ENCODE data around the gene NCOA3. TPM values are rescaled to one million over a fixed set of nuclear protein-coding genes. Genes with fewer than 3 reads are reported as not detected.

Gene NCOA3
- total RNA-seq, 1 experiment from 2014 or later: 31.1 TPM

DNA sequence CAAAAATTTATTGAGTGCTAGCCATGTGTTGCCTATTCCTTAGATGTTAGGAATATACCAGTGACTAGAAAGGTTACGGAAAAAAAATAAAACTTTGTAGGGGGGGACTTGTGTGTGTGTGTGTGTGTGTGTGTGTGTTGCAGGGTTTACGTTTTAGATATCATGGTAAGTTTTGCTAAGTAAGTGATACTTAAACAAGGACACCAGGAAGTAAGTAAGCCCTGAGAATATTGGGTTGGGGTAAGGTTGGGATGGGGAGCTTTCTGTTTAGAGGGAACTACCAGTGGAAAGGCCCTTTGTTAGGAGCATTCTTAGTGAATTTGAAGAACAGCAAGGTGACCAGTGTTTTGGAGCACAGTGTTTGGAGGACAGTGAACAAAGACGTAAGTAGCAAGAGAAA, 30.3 kb downstream of the NCOA3 start:
- TF ChIP-seq EZH2 (IDR thresholded peaks at IDR 0.05; ENCODE audit: low read length, unreplicated experiment) (no peak), CTCF (conservative IDR thresholded peaks at IDR 0.05; ENCODE audit: low read depth, low read length) (no peak), EZH2phosphoT487 (IDR thresholded peaks at IDR 0.05; ENCODE audit: borderline replicate concordance, low read length) (no peak)
- ChIA-PET CTCF (no interaction called here), POLR2A (ENCODE audit: unreplicated experiment) (interaction anchor here (0.5 kb wide), 1 partner anchor 43 kb away, joined by 3 read pairs; no protein-coding TSS in a partner anchor)
- Histone ChIP-seq H2AFZ (ENCODE audit: low read length) (no peak overlapping the region), H3K27ac (ENCODE audit: low read length) (no peak overlapping the region), H3K4me1 (ENCODE audit: insufficient read depth, low read length) (no peaks in the 10 kb centered on the region), H3K4me3 (ENCODE audit: low read length) (no peak overlapping the region), H3K9me2 (replicated peaks; ENCODE audit: low read length) (no peaks in the 10 kb centered on the region), H3K27me3 (ENCODE audit: low read length) (no peaks in the 10 kb centered on the region), H3K79me2 (ENCODE audit: low read length) (peaks cover 74% of the 10 kb centered on the region), H3K9ac (ENCODE audit: low read length) (no peak overlapping the region), H3K4me2 (ENCODE audit: low read length) (no peak overlapping the region), H3K9me3 (ENCODE audit: low read length) (no peaks in the 10 kb centered on the region), H3F3A (ENCODE audit: low read length, unreplicated experiment) (no peaks in the 10 kb centered on the region), H3K36me3 (ENCODE audit: low read depth, low read length) (no peaks in the 10 kb centered on the region), H4K20me1 (ENCODE audit: low read length) (0 out of 2 replicates have a peak, but pooled peaks cover 3% of the 10 kb centered on the region)
- intact Hi-C loops (cut with micrococcal nuclease): no loop called here
- no peak for ATAC-seq
- no TSS peak for BruUV-seq (replicated peaks)
- DNase-seq: no peak

GRCh38 chr20:47533518-47534062, 31.9 kb downstream of the NCOA3 start:
- H3K27ac ChIP-seq (ENCODE audit: low read length): no peak overlapping the region
- intact Hi-C loops (cut with micrococcal nuclease): no loop called here
- H3K9ac ChIP-seq (ENCODE audit: low read length): no peak overlapping the region
- DNase-seq (no peak), ATAC-seq (no peak)
- no peak overlapping the region for H3K4me2 ChIP-seq (ENCODE audit: low read length)
- ChIA-PET POLR2A (ENCODE audit: unreplicated experiment) (no interaction called here), CTCF (no interaction called here)
- H3K9me2 ChIP-seq (replicated peaks; ENCODE audit: low read length): no peaks in the 10 kb centered on the region
- H3K79me2 ChIP-seq (ENCODE audit: low read length): peaks cover 69% of the 10 kb centered on the region
- H3K4me1 ChIP-seq (ENCODE audit: insufficient read depth, low read length): no peaks in the 10 kb centered on the region
- H3K36me3 ChIP-seq (ENCODE audit: low read depth, low read length): no peaks in the 10 kb centered on the region
- TF ChIP-seq EZH2phosphoT487 (IDR thresholded peaks at IDR 0.05; ENCODE audit: borderline replicate concordance, low read length) (no peak), EZH2 (IDR thresholded peaks at IDR 0.05; ENCODE audit: low read length, unreplicated experiment) (no peak), CTCF (conservative IDR thresholded peaks at IDR 0.05; ENCODE audit: low read depth, low read length) (no peak)
- no peak overlapping the region for H2AFZ ChIP-seq (ENCODE audit: low read length)
- no peaks in the 10 kb centered on the region for H3F3A ChIP-seq (ENCODE audit: low read length, unreplicated experiment)
- BruUV-seq (replicated peaks): no TSS peak
- 0 out of 2 replicates have a peak, but pooled peaks cover 3% of the 10 kb centered on the region for H4K20me1 ChIP-seq (ENCODE audit: low read length)
- H3K4me3 ChIP-seq (ENCODE audit: low read length): no peak overlapping the region
- H3K27me3 ChIP-seq (ENCODE audit: low read length): no peaks in the 10 kb centered on the region
- no peaks in the 10 kb centered on the region for H3K9me3 ChIP-seq (ENCODE audit: low read length)

- H3K9ac ChIP-seq (ENCODE audit: low read length): no peak overlapping the region
- H3K9me2 ChIP-seq (replicated peaks; ENCODE audit: low read length): no peaks in the 10 kb centered on the region
- DNase-seq (no peak), ATAC-seq (no peak)
- 0 out of 2 replicates have a peak, but pooled peaks cover 3% of the 10 kb centered on the region for H4K20me1 ChIP-seq (ENCODE audit: low read length)
- no peaks in the 10 kb centered on the region for H3F3A ChIP-seq (ENCODE audit: low read length, unreplicated experiment)
- H3K9me3 ChIP-seq (ENCODE audit: low read length): no peaks in the 10 kb centered on the region
- peaks cover 74% of the 10 kb centered on the region for H3K79me2 ChIP-seq (ENCODE audit: low read length)
- no peak overlapping the region for H3K4me3 ChIP-seq (ENCODE audit: low read length)
- H3K27me3 ChIP-seq (ENCODE audit: low read length): no peaks in the 10 kb centered on the region
- ChIA-PET CTCF (no interaction called here), POLR2A (ENCODE audit: unreplicated experiment) (no interaction called here)
- no peak overlapping the region for H3K27ac ChIP-seq (ENCODE audit: low read length)
- no peak overlapping the region for H3K4me2 ChIP-seq (ENCODE audit: low read length)
- TF ChIP-seq CTCF (conservative IDR thresholded peaks at IDR 0.05; ENCODE audit: low read depth, low read length) (no peak), EZH2phosphoT487 (IDR thresholded peaks at IDR 0.05; ENCODE audit: borderline replicate concordance, low read length) (no peak), EZH2 (IDR thresholded peaks at IDR 0.05; ENCODE audit: low read length, unreplicated experiment) (no peak)
- BruUV-seq (replicated peaks): no TSS peak
- H2AFZ ChIP-seq (ENCODE audit: low read length): no peak overlapping the region
- intact Hi-C loops (cut with micrococcal nuclease): no loop called here
- H3K4me1 ChIP-seq (ENCODE audit: insufficient read depth, low read length): no peaks in the 10 kb centered on the region
- H3K36me3 ChIP-seq (ENCODE audit: low read depth, low read length): no peaks in the 10 kb centered on the region
Observed at GRCh38 chr20:47534405-47534804, 32.7 kb downstream of the NCOA3 start.
